AG09319 (cell line): Measurements from ENCODE around the gene HYAL1.

ENCODE experiments used
- DNase-seq: peaks from one replicate; pipeline ENCODE4 v3.0.0-alpha.2; 2010; ENCODE audit warnings: low read depth; ENCODE audit errors: extremely low read depth
- CTCF ChIP-seq: IDR thresholded peaks from 2 replicates; pipeline ENCODE4 v1.5.1; 2011; ENCODE audit warnings: low read depth, mild to moderate bottlenecking, inconsistent platforms, low read length, moderate library complexity

The HYAL1 gene

GRCh38 chr3:50345586-50346234, 42.3 kb upstream of the HYAL1 start, which contains the start of gene ZMYND10:
Gene ZMYND10, minus strand, starts transcription at chr3:50345732. Its CDS starts 153 bp downstream, at chr3:50345579.
- no peak for TF ChIP-seq CTCF
- DNase-seq: no peak

GRCh38 chr3:50345008-50345407, 41.6 kb upstream of the HYAL1 start:
- no peak for DNase-seq
- no peak for TF ChIP-seq CTCF

GRCh38 chr3:50342813-50343633, 39.6 kb upstream of the HYAL1 start:
- no peak for DNase-seq

GRCh38 chr3:50341996-50342650, 38.7 kb upstream of the HYAL1 start:
- no peak for DNase-seq
- TF ChIP-seq CTCF: no peak

More at GRCh38 chr3:50342813-50343633, 39.6 kb upstream of the HYAL1 start:
- TF ChIP-seq CTCF: no peak

GRCh38 chr3:50341537-50341936, 38.2 kb upstream of the HYAL1 start:
- DNase-seq: no peak
- TF ChIP-seq CTCF: no peak

- no peak for TF ChIP-seq CTCF
- no peak for DNase-seq
Observed at GRCh38 chr3:50340448-50341329, 37.3 kb upstream of the HYAL1 start, which contains the start of gene RASSF1. Gene RASSF1, minus strand, starts transcription at chr3:50340836. Its CDS starts 31 bp downstream, at chr3:50340805.
